HCT116 (cell line): ENCODE results near the gene FLYWCH1.

Experiments used
- FOSL1 ChIP-seq: IDR thresholded peaks from 2 replicates; pipeline ENCODE4 v1.6.1; 2012; ENCODE audit warnings: low read depth
- JUND ChIP-seq: IDR thresholded peaks from 2 replicates; pipeline ENCODE4 v1.6.1; 2012
- POLR2A ChIP-seq: IDR thresholded peaks from 2 replicates; pipeline ENCODE4 v1.7.0; 2011; ENCODE audit warnings: borderline replicate concordance; ENCODE audit not compliant: insufficient read depth, insufficient read length; ENCODE audit errors: extremely low read depth
- POLR2AphosphoS5 ChIP-seq: IDR thresholded peaks from 2 replicates; pipeline ENCODE4 v1.6.1; 2011; ENCODE audit warnings: mild to moderate bottlenecking, low read depth, low read length, moderate library complexity
- RAD21 ChIP-seq: IDR thresholded peaks from 2 replicates; pipeline ENCODE4 v1.6.1; 2012; ENCODE audit warnings: low read depth, mild to moderate bottlenecking
- SIN3A ChIP-seq: IDR thresholded peaks from 2 replicates; pipeline ENCODE4 v1.6.1; 2012; ENCODE audit warnings: low read depth
- TF ChIP-seq, protein P1 (sequence below), 3 experiments: fragments of 200-600 bp in 1 of 3; sonication (generic) in 1 of 3; IDR thresholded peaks in 2 of 3; conservative IDR thresholded peaks in 1 of 3; 2 replicates each; pipeline ENCODE4 v1.5.1; 2012 to 2017; ENCODE audit warnings: low read depth in 2 of 3, low read length in 2 of 3, antibody characterized with exemption in 1 of 3, borderline replicate concordance in 1 of 3, control low read depth in 1 of 3, mild to moderate bottlenecking in 1 of 3, mixed read lengths in 1 of 3, mixed run types in 1 of 3, moderate library complexity in 1 of 3; ENCODE audit not compliant: insufficient read depth in 1 of 3

GRCh38 chr16:2975161-2975795 lies 63.5 kb downstream of the FLYWCH1 start:
- TF ChIP-seq, protein P1, sequence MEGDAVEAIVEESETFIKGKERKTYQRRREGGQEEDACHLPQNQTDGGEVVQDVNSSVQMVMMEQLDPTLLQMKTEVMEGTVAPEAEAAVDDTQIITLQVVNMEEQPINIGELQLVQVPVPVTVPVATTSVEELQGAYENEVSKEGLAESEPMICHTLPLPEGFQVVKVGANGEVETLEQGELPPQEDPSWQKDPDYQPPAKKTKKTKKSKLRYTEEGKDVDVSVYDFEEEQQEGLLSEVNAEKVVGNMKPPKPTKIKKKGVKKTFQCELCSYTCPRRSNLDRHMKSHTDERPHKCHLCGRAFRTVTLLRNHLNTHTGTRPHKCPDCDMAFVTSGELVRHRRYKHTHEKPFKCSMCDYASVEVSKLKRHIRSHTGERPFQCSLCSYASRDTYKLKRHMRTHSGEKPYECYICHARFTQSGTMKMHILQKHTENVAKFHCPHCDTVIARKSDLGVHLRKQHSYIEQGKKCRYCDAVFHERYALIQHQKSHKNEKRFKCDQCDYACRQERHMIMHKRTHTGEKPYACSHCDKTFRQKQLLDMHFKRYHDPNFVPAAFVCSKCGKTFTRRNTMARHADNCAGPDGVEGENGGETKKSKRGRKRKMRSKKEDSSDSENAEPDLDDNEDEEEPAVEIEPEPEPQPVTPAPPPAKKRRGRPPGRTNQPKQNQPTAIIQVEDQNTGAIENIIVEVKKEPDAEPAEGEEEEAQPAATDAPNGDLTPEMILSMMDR (IDR thresholded peaks at IDR 0.05 in 2 of 3, conservative IDR thresholded peaks at IDR 0.05 in 1 of 3; ENCODE audit: borderline replicate concordance in 1 of 3, insufficient read depth in 1 of 3, low read depth in 2 of 3, low read length in 2 of 3) = no peak
- TF ChIP-seq SIN3A = no peak
- TF ChIP-seq POLR2AphosphoS5 = no peak
- TF ChIP-seq JUND = no peak
- TF ChIP-seq FOSL1 = no peak
- TF ChIP-seq POLR2A = no peak
- TF ChIP-seq RAD21 = no peak
